Central memory CD4-positive, alpha-beta T cell (primary cell): ENCODE measurements around the gene NIPBL.
"Not testable (repeated sequence)": the region's sequence is repeated elsewhere in the genome, so short reads cannot be mapped to it uniquely, and the experiment has no call there.

Experiments used
- DNase-seq: peaks from one replicate; pipeline ENCODE4 v3.0.0; 2022

The NIPBL gene

DNA sequence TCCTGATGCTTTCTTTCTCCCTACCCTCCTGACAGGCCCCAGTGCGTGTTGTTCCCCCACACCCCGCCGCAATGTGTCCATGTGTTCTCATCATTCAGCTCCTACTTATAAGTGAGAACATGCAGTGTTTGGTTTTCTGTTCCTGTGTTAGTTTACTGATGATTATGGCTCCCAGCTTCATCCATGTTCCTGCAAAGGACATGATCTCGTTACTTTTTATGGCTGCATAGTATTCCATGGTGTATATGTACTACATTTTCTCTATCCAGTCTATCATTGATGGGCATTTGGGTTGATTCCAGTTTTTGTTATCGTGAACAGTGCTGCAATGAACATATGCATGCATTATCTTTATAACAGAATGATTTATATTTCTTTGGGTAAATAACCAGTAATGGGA lies 222.7 kb downstream of the NIPBL start:
- not testable (repeated sequence) for DNase-seq

- DNase-seq, result no peak
Measured at GRCh38 chr5:37103302-37103701, 226.7 kb downstream of the NIPBL start.

DNA sequence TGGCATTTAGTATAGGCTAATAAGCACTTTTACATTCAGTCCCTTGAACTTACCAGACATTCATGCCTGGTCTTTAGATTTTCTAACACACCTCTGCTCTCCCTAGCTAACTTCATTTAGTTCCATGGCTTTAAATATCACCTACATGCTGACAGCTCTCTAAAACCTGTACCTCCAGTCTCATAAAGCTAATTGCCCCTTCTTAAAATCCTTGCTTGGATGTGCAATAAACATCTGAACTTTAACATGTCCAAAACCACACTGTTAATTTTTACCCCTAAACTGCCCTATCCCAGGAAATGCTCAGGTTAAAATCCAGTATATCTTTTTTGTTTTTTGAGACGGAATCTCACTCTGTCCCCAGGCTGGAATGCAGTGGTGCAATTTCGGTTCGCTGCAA lies 232.8 kb downstream of the NIPBL start:
- no peak for DNase-seq

- no peak for DNase-seq
Measured at GRCh38 chr5:37110135-37110534, 233.6 kb downstream of the NIPBL start.

DNA sequence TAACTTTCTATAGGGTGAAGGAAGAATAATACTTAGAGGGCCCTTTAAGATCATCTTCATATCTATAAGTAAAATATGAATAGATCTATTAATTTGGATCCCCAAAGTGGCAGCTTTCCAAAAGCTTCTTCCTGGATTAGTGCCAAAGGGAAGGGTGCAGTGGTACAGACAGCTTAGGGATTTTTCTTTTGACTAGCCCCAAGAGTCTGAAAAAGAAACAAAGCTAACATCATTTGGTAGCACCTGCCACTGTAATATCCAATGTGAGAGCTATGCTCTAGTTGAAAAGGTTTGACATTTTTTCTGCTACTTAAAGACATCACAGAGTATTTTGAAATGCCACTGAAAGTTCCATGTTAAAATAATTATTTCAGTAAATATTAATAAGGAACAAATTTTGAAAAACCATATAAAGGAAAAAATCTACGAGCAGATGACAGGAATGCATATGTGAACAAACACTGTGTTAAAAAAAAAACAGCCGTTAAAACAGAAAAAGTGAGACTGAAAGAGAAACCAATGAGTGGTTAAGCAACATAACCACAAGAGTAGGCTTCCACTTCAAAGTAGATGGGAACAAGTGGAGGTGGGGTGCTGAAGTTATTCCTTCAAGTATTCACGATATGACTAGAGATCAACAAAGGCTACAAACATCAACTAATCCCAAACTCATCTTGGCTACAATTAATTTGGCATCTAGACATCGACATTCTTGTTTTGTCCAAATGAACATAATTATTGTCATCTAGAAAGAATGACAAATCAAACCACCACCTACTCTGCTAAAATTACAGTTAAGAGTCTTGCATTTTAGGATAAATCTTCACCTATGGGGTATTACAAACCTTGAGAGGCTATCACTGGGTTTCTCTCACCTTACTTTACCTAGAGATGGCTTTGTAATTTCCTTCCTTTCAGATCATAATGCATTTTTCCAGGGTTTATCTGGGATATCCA lies 235.1 kb downstream of the NIPBL start:
- DNase-seq, result peak; percentile 42

DNA sequence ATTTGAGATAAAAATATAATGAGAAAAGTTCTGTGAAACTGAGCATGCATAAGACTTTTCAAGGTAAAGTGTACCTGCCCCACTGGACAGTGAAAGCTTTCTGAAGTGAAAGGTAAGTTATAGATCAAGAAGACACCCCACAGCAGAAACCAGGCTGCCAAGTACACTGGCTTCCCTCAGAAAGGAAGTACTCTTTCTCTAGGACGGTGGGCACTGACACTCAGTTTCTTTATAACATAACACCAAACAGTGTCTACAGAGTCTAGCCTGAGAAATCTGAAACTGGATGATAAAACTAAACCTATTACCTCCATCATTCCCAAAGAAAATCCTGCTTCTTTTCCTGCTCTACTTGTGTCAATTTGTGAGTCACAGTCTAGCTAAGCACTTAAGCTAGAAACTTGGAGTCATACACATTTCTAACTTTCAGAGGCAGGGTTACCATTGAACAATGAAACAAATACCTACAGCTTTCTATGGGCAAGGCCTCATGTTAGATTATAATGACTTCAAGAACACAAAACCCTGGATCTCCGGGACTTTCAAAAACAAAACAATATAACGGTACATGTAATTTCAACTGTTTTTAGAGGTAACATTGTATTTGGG lies 235.9 kb downstream of the NIPBL start:
- DNase-seq, result no peak
